Measurements from ENCODE around the gene DNAJC8. TPM values are rescaled to one million over a fixed set of nuclear protein-coding genes. Genes with fewer than 3 reads are reported as not detected.

The DNAJC8 gene
- total and polyA plus RNA-seq, 2 of the 4 experiments (the other 2 are of a cell fraction) = 53.6 to 81.0 TPM

DNA sequence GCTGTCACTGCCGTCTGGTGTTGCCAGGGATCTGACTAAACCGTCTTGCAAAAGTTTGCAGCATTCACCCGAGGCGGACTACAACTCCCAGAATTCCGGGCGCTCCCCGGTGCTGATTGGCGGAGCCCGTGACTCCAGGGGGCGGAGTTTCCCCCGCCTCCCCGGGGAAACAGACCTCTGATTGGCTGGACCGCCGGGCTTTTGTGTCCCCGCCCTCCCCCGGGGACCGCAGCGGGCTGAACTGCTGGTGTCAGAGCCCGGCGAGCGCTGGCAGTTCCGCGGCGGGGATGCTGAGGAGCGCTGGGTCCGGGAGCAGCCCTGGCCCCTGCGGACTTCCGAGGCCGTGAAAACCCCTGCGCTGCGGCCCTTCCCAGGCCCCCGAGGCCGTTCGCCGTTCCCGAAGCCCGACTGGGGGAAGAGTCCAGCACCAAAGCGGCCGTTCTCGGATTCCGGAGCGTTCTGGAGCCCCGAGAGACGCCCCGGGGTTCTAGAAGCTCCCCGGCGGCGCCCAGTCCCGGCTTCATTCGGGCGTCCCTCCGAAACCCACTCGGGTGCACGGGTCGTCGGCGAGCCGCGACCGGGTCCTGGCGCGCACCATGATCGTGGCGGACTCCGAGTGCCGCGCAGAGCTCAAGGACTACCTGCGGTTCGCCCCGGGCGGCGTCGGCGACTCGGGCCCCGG is 26.6 kb upstream of the DNAJC8 start, which contains the start of gene SESN2:
Gene SESN2 (plus strand): TSS at position 267 of the 682 bp plus-strand sequence. CDS start 330 bp downstream, at position 597.
- peaks cover 0 to 37% of the 10 kb centered on the region in 2 experiments; a peak in 2 of 4 replicates for H3K79me1 ChIP-seq (ENCODE audit: low read depth in 1 of 2, low read length in 2 of 2)
- dilution Hi-C loops (cut with HindIII; ENCODE audit: low sequenced_read_pairs, unreplicated experiment) = no loop called here
- intact Hi-C loops (cut with micrococcal nuclease) = no loop called here
- H3K9ac ChIP-seq (ENCODE audit: low read depth, low read length) = peak within 1 kb of the TSS; percentile 88
- H2AK9ac ChIP-seq (replicated peaks; ENCODE audit: low read depth, low read length, poor library complexity) = peak within 1 kb of the TSS; percentile 99
- DNase-seq = peak; percentile 99
- peaks cover 15% of the 10 kb centered on the region for H3K4me1 ChIP-seq (ENCODE audit: control insufficient read depth, insufficient read depth, low read length)
- H3K56ac ChIP-seq (ENCODE audit: extremely low read depth, insufficient read depth, low read length) = peak within 1 kb of the TSS; percentile 69; the same call in 1 of the 2 replicates
- ChIA-PET POLR2A (ENCODE audit: unreplicated experiment) (no interaction called here), CTCF (no interaction called here)
- peak; percentile 88 for ATAC-seq (ENCODE audit: low read depth)
- peak within 1 kb of the TSS; percentile 66 for H2BK20ac ChIP-seq (ENCODE audit: low read depth, low read length)
- H3K4me3 ChIP-seq (ENCODE audit: insufficient read depth, low read depth, low read length) = peak within 1 kb of the TSS; percentile 99
- H2BK15ac ChIP-seq (ENCODE audit: low read depth, low read length) = peak within 1 kb of the TSS; percentile 94
- peak within 1 kb of the TSS; percentile 93 for H2AFZ ChIP-seq (replicated peaks; ENCODE audit: low read length, poor library complexity)
- H3K9me3 ChIP-seq (ENCODE audit: control insufficient read depth, insufficient read depth, low read length) = no peaks in the 10 kb centered on the region
- H3K27me3 ChIP-seq (ENCODE audit: control insufficient read depth, insufficient read depth, low read length) = no peaks in the 10 kb centered on the region
- H4K8ac ChIP-seq (ENCODE audit: low read depth in 2 of 2, low read length in 2 of 2) = peak within 1 kb of the TSS; percentile 86 to 88
- in situ Hi-C loops (cut with MboI; ENCODE audit: low sequenced_read_pairs) = loop anchor here (10.0 kb wide), 1 partner anchor 345 kb away; no protein-coding TSS in a partner anchor
- peak within 1 kb of the TSS; percentile 93 for H2BK5ac ChIP-seq (ENCODE audit: low read depth, low read length, poor library complexity, severe bottlenecking)
- H4K20me1 ChIP-seq (ENCODE audit: insufficient read depth, low read length) = peaks cover 44% of the 10 kb centered on the region
- H3K4ac ChIP-seq (ENCODE audit: low read depth, low read length) = peak within 1 kb of the TSS; percentile 92
- H3K27ac ChIP-seq (ENCODE audit: insufficient read depth, low read length) = peak within 1 kb of the TSS; percentile 92
- H3K9me1 ChIP-seq (ENCODE audit: insufficient read depth, low read length) = peaks cover 17% of the 10 kb centered on the region
- 0% methylated on average over 60 of the region's 76 CpGs; no CpG with 5 or more reads in 1 of the 2 experiments for WGBS, 2 experiments (ENCODE audit: extremely low coverage in 2 of 2, insufficient read length in 1 of 2)
- H3K23ac ChIP-seq (ENCODE audit: low read depth, low read length) = peak within 1 kb of the TSS; percentile 95
- H2AK5ac ChIP-seq (ENCODE audit: low read depth, low read length) = peak within 1 kb of the TSS; percentile 87
- peaks cover 4% of the 10 kb centered on the region; the same call in 1 of the 2 replicates for H3K36me3 ChIP-seq (ENCODE audit: control insufficient read depth, insufficient read depth, low read length)
- TF ChIP-seq FOS (IDR thresholded peaks at IDR 0.05; ENCODE audit: low read depth, low read length) (peak; percentile 67; the same call in 1 of the 2 replicates), MXI1 (IDR thresholded peaks at IDR 0.05; ENCODE audit: borderline replicate concordance, low read depth, low read length) (peak; percentile 67; the same call in 1 of the 2 replicates), SMC3 (IDR thresholded peaks at IDR 0.05; ENCODE audit: low read depth, low read length) (no peak), MAFK (IDR thresholded peaks at IDR 0.05; ENCODE audit: low read depth, low read length) (no peak), POLR2A (IDR thresholded peaks at IDR 0.05; ENCODE audit: low read depth, low read length) (peak; percentile 100), BHLHE40 (IDR thresholded peaks at IDR 0.05; ENCODE audit: low read depth, low read length) (0 out of 2 replicates have a peak, but pooled peaks have one; percentile 11), CEBPB (IDR thresholded peaks at IDR 0.05; ENCODE audit: low read depth, low read length) (peak; percentile 99), MAZ (IDR thresholded peaks at IDR 0.05; ENCODE audit: borderline replicate concordance, low read depth, low read length) (peak; percentile 64), RFX5 (IDR thresholded peaks at IDR 0.05; ENCODE audit: low read depth, low read length) (0 out of 2 replicates have a peak, but pooled peaks have one; percentile 18), ELK1 (IDR thresholded peaks at IDR 0.05; ENCODE audit: borderline replicate concordance, low read depth, low read length) (no peak)
- TF ChIP-seq, protein P1, sequence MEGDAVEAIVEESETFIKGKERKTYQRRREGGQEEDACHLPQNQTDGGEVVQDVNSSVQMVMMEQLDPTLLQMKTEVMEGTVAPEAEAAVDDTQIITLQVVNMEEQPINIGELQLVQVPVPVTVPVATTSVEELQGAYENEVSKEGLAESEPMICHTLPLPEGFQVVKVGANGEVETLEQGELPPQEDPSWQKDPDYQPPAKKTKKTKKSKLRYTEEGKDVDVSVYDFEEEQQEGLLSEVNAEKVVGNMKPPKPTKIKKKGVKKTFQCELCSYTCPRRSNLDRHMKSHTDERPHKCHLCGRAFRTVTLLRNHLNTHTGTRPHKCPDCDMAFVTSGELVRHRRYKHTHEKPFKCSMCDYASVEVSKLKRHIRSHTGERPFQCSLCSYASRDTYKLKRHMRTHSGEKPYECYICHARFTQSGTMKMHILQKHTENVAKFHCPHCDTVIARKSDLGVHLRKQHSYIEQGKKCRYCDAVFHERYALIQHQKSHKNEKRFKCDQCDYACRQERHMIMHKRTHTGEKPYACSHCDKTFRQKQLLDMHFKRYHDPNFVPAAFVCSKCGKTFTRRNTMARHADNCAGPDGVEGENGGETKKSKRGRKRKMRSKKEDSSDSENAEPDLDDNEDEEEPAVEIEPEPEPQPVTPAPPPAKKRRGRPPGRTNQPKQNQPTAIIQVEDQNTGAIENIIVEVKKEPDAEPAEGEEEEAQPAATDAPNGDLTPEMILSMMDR (conservative IDR thresholded peaks at IDR 0.05; ENCODE audit: low read depth, low read length) = 0 out of 2 replicates have a peak, but pooled peaks have one; percentile 0
- peak within 1 kb of the TSS; percentile 89 for H2BK120ac ChIP-seq (ENCODE audit: low read depth, low read length)
- H4K5ac ChIP-seq (ENCODE audit: low read depth, low read length) = peak within 1 kb of the TSS; percentile 87
- H3K14ac ChIP-seq (replicated peaks; ENCODE audit: low read depth, low read length) = peak within 1 kb of the TSS; percentile 91
- H4K91ac ChIP-seq (ENCODE audit: insufficient read depth, low read depth, low read length) = peak within 1 kb of the TSS; percentile 95
- H3K4me2 ChIP-seq (ENCODE audit: low read depth, low read length) = peak within 1 kb of the TSS; percentile 21
- H3K18ac ChIP-seq (ENCODE audit: low read depth, low read length) = peak within 1 kb of the TSS; percentile 68
- BruUV-seq (replicated peaks) = TSS peak; percentile 48
